KMS-11 (cell line): ENCODE measurements around the gene CAMSAP1.
"Not testable (repeated sequence)": the region's sequence is repeated elsewhere in the genome, so short reads cannot be mapped to it uniquely, and the experiment has no call there.

ENCODE experiments used
- H2AFZ ChIP-seq: fragments of 200-600 bp; sonication (generic); 2 replicates; pipeline ENCODE4 v1.6.1; 2016; ENCODE audit warnings: antibody characterized with exemption, mixed run types, low read depth
- H3K27ac ChIP-seq: fragments of 200-600 bp; sonication (generic); 2 replicates; pipeline ENCODE4 v1.6.1; 2016; ENCODE audit warnings: mild to moderate bottlenecking, mixed run types
- H3K27me3 ChIP-seq: fragments of 200-600 bp; sonication (generic); 2 replicates; pipeline ENCODE4 v1.6.1; 2017; ENCODE audit warnings: mild to moderate bottlenecking, low read depth, mixed run types, moderate library complexity; ENCODE audit not compliant: insufficient read depth
- H3K36me3 ChIP-seq: fragments of 200-600 bp; sonication (generic); 2 replicates; pipeline ENCODE4 v1.6.1; 2017; ENCODE audit warnings: mild to moderate bottlenecking, mixed run types; ENCODE audit not compliant: insufficient read depth
- H3K4me1 ChIP-seq: fragments of 200-600 bp; sonication (generic); 2 replicates; pipeline ENCODE4 v1.6.1; 2016; ENCODE audit warnings: mild to moderate bottlenecking, low read depth, mixed run types; ENCODE audit not compliant: poor library complexity, severe bottlenecking
- H3K4me2 ChIP-seq: fragments of 200-600 bp; sonication (generic); 2 replicates; pipeline ENCODE4 v1.7.0; 2016; ENCODE audit warnings: mild to moderate bottlenecking, mixed run types
- H3K4me3 ChIP-seq: fragments of 200-600 bp; sonication (generic); IDR thresholded peaks from 2 replicates; pipeline ENCODE4 v1.6.1; 2017; ENCODE audit warnings: low read depth, low read length, mixed read lengths; ENCODE audit not compliant: insufficient read depth
- H3K79me2 ChIP-seq: fragments of 200-600 bp; sonication (generic); 2 replicates; pipeline ENCODE4 v1.6.1; 2016; ENCODE audit warnings: low read depth, mixed run types; ENCODE audit not compliant: insufficient read depth
- H3K9ac ChIP-seq: fragments of 200-600 bp; sonication (generic); 2 replicates; pipeline ENCODE4 v1.6.1; 2016; ENCODE audit warnings: mild to moderate bottlenecking, mixed run types
- H4K20me1 ChIP-seq: fragments of 200-600 bp; sonication (generic); 2 replicates; pipeline ENCODE4 v1.6.1; 2016; ENCODE audit warnings: mild to moderate bottlenecking, mixed run types; ENCODE audit not compliant: insufficient read depth
- TF ChIP-seq, protein P1 (sequence below): fragments of 200-600 bp; sonication (generic); conservative IDR thresholded peaks from 2 replicates; pipeline ENCODE4 v1.6.1; 2017; ENCODE audit warnings: low read depth, mild to moderate bottlenecking, antibody characterized with exemption, low read length, moderate library complexity, mixed read lengths

The CAMSAP1 gene

GRCh38 chr9:135895202-135895848 is 12.0 kb downstream of the CAMSAP1 start:
- 0 out of 2 replicates have a peak, but pooled peaks cover 2% of the 10 kb centered on the region for H4K20me1 ChIP-seq
- no peaks in the 10 kb centered on the region for H3K36me3 ChIP-seq
- TF ChIP-seq, protein P1, sequence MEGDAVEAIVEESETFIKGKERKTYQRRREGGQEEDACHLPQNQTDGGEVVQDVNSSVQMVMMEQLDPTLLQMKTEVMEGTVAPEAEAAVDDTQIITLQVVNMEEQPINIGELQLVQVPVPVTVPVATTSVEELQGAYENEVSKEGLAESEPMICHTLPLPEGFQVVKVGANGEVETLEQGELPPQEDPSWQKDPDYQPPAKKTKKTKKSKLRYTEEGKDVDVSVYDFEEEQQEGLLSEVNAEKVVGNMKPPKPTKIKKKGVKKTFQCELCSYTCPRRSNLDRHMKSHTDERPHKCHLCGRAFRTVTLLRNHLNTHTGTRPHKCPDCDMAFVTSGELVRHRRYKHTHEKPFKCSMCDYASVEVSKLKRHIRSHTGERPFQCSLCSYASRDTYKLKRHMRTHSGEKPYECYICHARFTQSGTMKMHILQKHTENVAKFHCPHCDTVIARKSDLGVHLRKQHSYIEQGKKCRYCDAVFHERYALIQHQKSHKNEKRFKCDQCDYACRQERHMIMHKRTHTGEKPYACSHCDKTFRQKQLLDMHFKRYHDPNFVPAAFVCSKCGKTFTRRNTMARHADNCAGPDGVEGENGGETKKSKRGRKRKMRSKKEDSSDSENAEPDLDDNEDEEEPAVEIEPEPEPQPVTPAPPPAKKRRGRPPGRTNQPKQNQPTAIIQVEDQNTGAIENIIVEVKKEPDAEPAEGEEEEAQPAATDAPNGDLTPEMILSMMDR: no peak
- no peak overlapping the region for H3K4me2 ChIP-seq
- no peak overlapping the region for H3K9ac ChIP-seq
- H2AFZ ChIP-seq: no peak overlapping the region
- no peak overlapping the region for H3K27ac ChIP-seq
- no peaks in the 10 kb centered on the region for H3K27me3 ChIP-seq
- peaks cover 13% of the 10 kb centered on the region for H3K4me1 ChIP-seq
- no peak overlapping the region for H3K4me3 ChIP-seq
- peaks cover 60% of the 10 kb centered on the region for H3K79me2 ChIP-seq

- H3K4me3 ChIP-seq: no peak overlapping the region
- no peaks in the 10 kb centered on the region for H3K27me3 ChIP-seq
- no peak overlapping the region for H3K4me2 ChIP-seq
- H4K20me1 ChIP-seq: 0 out of 2 replicates have a peak, but pooled peaks cover 2% of the 10 kb centered on the region
- H3K27ac ChIP-seq: no peak overlapping the region
- H3K79me2 ChIP-seq: peaks cover 55% of the 10 kb centered on the region
- no peak overlapping the region for H2AFZ ChIP-seq
- no peaks in the 10 kb centered on the region for H3K36me3 ChIP-seq
- TF ChIP-seq, protein P1: no peak
- no peak overlapping the region for H3K9ac ChIP-seq
- H3K4me1 ChIP-seq: no peaks in the 10 kb centered on the region
Measured at GRCh38 chr9:135893104-135893503, 14.2 kb downstream of the CAMSAP1 start.

GRCh38 chr9:135892327-135892726 is 15.0 kb downstream of the CAMSAP1 start:
- not testable (repeated sequence) for H3K4me3 ChIP-seq, H3K27me3 ChIP-seq, H3K4me1 ChIP-seq, H3K9ac ChIP-seq, H3K4me2 ChIP-seq, H3K27ac ChIP-seq, H3K36me3 ChIP-seq, H2AFZ ChIP-seq, H4K20me1 ChIP-seq
- H3K79me2 ChIP-seq: peaks cover 51% of the 10 kb centered on the region

- Histone ChIP-seq H4K20me1 (0 out of 2 replicates have a peak, but pooled peaks cover 2% of the 10 kb centered on the region), H3K27me3 (no peaks in the 10 kb centered on the region), H3K36me3 (no peaks in the 10 kb centered on the region), H2AFZ (no peak overlapping the region), H3K4me1 (no peaks in the 10 kb centered on the region), H3K79me2 (peaks cover 49% of the 10 kb centered on the region), H3K27ac (no peak overlapping the region), H3K9ac (no peak overlapping the region), H3K4me2 (no peak overlapping the region), H3K4me3 (no peak overlapping the region)
- TF ChIP-seq, protein P1: no peak
Measured at GRCh38 chr9:135891027-135891631, 16.2 kb downstream of the CAMSAP1 start.
